ENCODE measurements around the gene NELL2.

DNA sequence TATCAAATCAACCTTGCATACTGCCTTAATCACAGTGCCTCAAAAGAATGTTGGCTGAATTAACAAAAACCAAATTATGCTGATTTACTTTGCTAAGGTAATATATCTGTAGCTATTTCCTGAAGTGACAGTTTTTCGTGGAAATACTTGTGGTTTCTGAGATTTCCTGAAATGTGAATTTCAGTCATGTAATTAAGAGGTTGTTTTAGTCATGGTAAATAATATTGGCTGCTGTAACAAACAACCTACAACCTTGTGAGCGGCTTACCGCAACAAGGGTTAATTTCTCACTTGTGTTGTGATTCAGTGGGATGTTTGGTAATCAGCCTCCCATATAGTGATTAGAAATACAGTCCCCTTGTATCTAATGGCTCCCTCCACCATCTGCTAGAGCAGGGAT is 387.9 kb downstream of the NELL2 start:
- TF ChIP-seq BACH2 (CRISPR knock-in tag; IDR thresholded peaks at IDR 0.05; ENCODE audit: borderline replicate concordance), result no peak
- no peak for TF ChIP-seq TOX (CRISPR knock-in tag; IDR thresholded peaks at IDR 0.05; ENCODE audit: borderline replicate concordance)
- TF ChIP-seq ARNTL (CRISPR knock-in tag; IDR thresholded peaks at IDR 0.05; ENCODE audit: borderline replicate concordance, low read depth), result no peak
- TF ChIP-seq GLIS3 (CRISPR knock-in tag; IDR thresholded peaks at IDR 0.05), result no peak
- no peak for TF ChIP-seq ZFP30 (CRISPR knock-in tag; IDR thresholded peaks at IDR 0.05)
- TF ChIP-seq ZNF8 (CRISPR knock-in tag; IDR thresholded peaks at IDR 0.05), result no peak
- TF ChIP-seq, protein P1, sequence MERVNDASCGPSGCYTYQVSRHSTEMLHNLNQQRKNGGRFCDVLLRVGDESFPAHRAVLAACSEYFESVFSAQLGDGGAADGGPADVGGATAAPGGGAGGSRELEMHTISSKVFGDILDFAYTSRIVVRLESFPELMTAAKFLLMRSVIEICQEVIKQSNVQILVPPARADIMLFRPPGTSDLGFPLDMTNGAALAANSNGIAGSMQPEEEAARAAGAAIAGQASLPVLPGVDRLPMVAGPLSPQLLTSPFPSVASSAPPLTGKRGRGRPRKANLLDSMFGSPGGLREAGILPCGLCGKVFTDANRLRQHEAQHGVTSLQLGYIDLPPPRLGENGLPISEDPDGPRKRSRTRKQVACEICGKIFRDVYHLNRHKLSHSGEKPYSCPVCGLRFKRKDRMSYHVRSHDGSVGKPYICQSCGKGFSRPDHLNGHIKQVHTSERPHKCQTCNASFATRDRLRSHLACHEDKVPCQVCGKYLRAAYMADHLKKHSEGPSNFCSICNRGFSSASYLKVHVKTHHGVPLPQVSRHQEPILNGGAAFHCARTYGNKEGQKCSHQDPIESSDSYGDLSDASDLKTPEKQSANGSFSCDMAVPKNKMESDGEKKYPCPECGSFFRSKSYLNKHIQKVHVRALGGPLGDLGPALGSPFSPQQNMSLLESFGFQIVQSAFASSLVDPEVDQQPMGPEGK (CRISPR knock-in tag; IDR thresholded peaks at IDR 0.05; ENCODE audit: borderline replicate concordance), result no peak
- TF ChIP-seq ESRRG (CRISPR knock-in tag; IDR thresholded peaks at IDR 0.05), result no peak
- TF ChIP-seq, protein P2, sequence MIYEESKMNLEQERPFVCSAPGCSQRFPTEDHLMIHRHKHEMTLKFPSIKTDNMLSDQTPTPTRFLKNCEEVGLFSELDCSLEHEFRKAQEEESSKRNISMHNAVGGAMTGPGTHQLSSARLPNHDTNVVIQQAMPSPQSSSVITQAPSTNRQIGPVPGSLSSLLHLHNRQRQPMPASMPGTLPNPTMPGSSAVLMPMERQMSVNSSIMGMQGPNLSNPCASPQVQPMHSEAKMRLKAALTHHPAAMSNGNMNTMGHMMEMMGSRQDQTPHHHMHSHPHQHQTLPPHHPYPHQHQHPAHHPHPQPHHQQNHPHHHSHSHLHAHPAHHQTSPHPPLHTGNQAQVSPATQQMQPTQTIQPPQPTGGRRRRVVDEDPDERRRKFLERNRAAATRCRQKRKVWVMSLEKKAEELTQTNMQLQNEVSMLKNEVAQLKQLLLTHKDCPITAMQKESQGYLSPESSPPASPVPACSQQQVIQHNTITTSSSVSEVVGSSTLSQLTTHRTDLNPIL (CRISPR knock-in tag; IDR thresholded peaks at IDR 0.05; ENCODE audit: low read depth), result no peak
- TF ChIP-seq ZNF70 (CRISPR knock-in tag; IDR thresholded peaks at IDR 0.05), result no peak
- TF ChIP-seq TCF4 (CRISPR knock-in tag; IDR thresholded peaks at IDR 0.05; ENCODE audit: borderline replicate concordance), result no peak
- TF ChIP-seq, protein P3, sequence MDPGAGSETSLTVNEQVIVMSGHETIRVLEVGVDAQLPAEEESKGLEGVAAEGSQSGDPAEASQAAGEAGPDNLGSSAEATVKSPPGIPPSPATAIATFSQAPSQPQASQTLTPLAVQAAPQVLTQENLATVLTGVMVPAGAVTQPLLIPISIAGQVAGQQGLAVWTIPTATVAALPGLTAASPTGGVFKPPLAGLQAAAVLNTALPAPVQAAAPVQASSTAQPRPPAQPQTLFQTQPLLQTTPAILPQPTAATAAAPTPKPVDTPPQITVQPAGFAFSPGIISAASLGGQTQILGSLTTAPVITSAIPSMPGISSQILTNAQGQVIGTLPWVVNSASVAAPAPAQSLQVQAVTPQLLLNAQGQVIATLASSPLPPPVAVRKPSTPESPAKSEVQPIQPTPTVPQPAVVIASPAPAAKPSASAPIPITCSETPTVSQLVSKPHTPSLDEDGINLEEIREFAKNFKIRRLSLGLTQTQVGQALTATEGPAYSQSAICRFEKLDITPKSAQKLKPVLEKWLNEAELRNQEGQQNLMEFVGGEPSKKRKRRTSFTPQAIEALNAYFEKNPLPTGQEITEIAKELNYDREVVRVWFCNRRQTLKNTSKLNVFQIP (CRISPR knock-in tag; IDR thresholded peaks at IDR 0.05; ENCODE audit: borderline replicate concordance, low read depth), result no peak
- no peak for TF ChIP-seq ISL1 (CRISPR knock-in tag; IDR thresholded peaks at IDR 0.05)
- TF ChIP-seq, protein P4, sequence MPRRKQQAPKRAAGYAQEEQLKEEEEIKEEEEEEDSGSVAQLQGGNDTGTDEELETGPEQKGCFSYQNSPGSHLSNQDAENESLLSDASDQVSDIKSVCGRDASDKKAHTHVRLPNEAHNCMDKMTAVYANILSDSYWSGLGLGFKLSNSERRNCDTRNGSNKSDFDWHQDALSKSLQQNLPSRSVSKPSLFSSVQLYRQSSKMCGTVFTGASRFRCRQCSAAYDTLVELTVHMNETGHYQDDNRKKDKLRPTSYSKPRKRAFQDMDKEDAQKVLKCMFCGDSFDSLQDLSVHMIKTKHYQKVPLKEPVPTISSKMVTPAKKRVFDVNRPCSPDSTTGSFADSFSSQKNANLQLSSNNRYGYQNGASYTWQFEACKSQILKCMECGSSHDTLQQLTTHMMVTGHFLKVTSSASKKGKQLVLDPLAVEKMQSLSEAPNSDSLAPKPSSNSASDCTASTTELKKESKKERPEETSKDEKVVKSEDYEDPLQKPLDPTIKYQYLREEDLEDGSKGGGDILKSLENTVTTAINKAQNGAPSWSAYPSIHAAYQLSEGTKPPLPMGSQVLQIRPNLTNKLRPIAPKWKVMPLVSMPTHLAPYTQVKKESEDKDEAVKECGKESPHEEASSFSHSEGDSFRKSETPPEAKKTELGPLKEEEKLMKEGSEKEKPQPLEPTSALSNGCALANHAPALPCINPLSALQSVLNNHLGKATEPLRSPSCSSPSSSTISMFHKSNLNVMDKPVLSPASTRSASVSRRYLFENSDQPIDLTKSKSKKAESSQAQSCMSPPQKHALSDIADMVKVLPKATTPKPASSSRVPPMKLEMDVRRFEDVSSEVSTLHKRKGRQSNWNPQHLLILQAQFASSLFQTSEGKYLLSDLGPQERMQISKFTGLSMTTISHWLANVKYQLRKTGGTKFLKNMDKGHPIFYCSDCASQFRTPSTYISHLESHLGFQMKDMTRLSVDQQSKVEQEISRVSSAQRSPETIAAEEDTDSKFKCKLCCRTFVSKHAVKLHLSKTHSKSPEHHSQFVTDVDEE (CRISPR knock-in tag; IDR thresholded peaks at IDR 0.05), result no peak

All from SK-N-SH treated with all-trans-retinoic acid at 6 μM for 48 hours (cell line).